ENCODE data around the gene LHX4.

DNA sequence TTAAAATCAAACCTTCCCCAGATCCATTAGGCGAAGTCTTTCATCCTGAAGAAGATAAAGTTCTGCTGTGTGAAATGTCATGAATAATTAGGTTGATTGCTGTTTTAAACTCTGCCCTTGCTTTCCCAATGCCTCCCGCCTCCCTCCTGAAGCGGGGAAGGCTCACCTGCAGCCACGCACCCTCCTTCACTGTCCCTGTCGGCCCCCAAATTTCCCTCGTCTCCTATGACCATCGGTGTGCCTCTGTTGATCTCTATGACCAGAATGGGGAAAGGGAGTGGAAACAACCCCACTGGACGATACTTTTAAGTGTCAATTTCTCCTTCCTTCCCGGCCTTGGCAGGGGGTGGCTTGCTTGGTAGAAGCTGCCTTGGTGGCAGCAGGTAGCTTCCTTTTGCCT lies 35.1 kb downstream of the LHX4 start:
- TF ChIP-seq, protein P1, sequence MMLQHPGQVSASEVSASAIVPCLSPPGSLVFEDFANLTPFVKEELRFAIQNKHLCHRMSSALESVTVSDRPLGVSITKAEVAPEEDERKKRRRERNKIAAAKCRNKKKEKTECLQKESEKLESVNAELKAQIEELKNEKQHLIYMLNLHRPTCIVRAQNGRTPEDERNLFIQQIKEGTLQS (IDR thresholded peaks at IDR 0.05; ENCODE audit: borderline replicate concordance, extremely low read depth, low read depth, low read length) = no peak
- TF ChIP-seq, protein P2, sequence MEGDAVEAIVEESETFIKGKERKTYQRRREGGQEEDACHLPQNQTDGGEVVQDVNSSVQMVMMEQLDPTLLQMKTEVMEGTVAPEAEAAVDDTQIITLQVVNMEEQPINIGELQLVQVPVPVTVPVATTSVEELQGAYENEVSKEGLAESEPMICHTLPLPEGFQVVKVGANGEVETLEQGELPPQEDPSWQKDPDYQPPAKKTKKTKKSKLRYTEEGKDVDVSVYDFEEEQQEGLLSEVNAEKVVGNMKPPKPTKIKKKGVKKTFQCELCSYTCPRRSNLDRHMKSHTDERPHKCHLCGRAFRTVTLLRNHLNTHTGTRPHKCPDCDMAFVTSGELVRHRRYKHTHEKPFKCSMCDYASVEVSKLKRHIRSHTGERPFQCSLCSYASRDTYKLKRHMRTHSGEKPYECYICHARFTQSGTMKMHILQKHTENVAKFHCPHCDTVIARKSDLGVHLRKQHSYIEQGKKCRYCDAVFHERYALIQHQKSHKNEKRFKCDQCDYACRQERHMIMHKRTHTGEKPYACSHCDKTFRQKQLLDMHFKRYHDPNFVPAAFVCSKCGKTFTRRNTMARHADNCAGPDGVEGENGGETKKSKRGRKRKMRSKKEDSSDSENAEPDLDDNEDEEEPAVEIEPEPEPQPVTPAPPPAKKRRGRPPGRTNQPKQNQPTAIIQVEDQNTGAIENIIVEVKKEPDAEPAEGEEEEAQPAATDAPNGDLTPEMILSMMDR (IDR thresholded peaks at IDR 0.05 in 2 of 3, conservative IDR thresholded peaks at IDR 0.05 in 1 of 3; ENCODE audit: control insufficient read depth in 2 of 3, extremely low read depth in 1 of 3, insufficient read depth in 1 of 3, low read depth in 3 of 3, low read length in 3 of 3) = no peak
- TF ChIP-seq, protein P3, sequence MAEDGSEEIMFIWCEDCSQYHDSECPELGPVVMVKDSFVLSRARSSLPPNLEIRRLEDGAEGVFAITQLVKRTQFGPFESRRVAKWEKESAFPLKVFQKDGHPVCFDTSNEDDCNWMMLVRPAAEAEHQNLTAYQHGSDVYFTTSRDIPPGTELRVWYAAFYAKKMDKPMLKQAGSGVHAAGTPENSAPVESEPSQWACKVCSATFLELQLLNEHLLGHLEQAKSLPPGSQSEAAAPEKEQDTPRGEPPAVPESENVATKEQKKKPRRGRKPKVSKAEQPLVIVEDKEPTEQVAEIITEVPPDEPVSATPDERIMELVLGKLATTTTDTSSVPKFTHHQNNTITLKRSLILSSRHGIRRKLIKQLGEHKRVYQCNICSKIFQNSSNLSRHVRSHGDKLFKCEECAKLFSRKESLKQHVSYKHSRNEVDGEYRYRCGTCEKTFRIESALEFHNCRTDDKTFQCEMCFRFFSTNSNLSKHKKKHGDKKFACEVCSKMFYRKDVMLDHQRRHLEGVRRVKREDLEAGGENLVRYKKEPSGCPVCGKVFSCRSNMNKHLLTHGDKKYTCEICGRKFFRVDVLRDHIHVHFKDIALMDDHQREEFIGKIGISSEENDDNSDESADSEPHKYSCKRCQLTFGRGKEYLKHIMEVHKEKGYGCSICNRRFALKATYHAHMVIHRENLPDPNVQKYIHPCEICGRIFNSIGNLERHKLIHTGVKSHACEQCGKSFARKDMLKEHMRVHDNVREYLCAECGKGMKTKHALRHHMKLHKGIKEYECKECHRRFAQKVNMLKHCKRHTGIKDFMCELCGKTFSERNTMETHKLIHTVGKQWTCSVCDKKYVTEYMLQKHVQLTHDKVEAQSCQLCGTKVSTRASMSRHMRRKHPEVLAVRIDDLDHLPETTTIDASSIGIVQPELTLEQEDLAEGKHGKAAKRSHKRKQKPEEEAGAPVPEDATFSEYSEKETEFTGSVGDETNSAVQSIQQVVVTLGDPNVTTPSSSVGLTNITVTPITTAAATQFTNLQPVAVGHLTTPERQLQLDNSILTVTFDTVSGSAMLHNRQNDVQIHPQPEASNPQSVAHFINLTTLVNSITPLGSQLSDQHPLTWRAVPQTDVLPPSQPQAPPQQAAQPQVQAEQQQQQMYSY (CRISPR knock-in tag; IDR thresholded peaks at IDR 0.05) = no peak
- TF ChIP-seq POLR2A (IDR thresholded peaks at IDR 0.05; ENCODE audit: low read depth, low read length) (no peak), POLR2AphosphoS5 (IDR thresholded peaks at IDR 0.05; ENCODE audit: low read length) (no peak), SP1 (IDR thresholded peaks at IDR 0.05; ENCODE audit: low read depth, low read length) (no peak), HDGF (IDR thresholded peaks at IDR 0.05) (no peak), BMI1 (IDR thresholded peaks at IDR 0.05; ENCODE audit: borderline replicate concordance) (no peak), NBN (IDR thresholded peaks at IDR 0.05) (no peak), NFXL1 (IDR thresholded peaks at IDR 0.05; ENCODE audit: borderline replicate concordance) (no peak), BHLHE40 (IDR thresholded peaks at IDR 0.05; ENCODE audit: borderline replicate concordance in 1 of 2, low read depth in 2 of 2, low read length in 1 of 2) (no peak), CREM (IDR thresholded peaks at IDR 0.05; ENCODE audit: low read depth) (no peak), MEF2A (IDR thresholded peaks at IDR 0.05; ENCODE audit: insufficient read depth, low read depth, low read length) (no peak)
- TF ChIP-seq, protein P4, sequence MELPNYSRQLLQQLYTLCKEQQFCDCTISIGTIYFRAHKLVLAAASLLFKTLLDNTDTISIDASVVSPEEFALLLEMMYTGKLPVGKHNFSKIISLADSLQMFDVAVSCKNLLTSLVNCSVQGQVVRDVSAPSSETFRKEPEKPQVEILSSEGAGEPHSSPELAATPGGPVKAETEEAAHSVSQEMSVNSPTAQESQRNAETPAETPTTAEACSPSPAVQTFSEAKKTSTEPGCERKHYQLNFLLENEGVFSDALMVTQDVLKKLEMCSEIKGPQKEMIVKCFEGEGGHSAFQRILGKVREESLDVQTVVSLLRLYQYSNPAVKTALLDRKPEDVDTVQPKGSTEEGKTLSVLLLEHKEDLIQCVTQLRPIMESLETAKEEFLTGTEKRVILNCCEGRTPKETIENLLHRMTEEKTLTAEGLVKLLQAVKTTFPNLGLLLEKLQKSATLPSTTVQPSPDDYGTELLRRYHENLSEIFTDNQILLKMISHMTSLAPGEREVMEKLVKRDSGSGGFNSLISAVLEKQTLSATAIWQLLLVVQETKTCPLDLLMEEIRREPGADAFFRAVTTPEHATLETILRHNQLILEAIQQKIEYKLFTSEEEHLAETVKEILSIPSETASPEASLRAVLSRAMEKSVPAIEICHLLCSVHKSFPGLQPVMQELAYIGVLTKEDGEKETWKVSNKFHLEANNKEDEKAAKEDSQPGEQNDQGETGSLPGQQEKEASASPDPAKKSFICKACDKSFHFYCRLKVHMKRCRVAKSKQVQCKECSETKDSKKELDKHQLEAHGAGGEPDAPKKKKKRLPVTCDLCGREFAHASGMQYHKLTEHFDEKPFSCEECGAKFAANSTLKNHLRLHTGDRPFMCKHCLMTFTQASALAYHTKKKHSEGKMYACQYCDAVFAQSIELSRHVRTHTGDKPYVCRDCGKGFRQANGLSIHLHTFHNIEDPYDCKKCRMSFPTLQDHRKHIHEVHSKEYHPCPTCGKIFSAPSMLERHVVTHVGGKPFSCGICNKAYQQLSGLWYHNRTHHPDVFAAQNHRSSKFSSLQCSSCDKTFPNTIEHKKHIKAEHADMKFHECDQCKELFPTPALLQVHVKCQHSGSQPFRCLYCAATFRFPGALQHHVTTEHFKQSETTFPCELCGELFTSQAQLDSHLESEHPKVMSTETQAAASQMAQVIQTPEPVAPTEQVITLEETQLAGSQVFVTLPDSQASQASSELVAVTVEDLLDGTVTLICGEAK (IDR thresholded peaks at IDR 0.05; ENCODE audit: borderline replicate concordance) = no peak
